ENCODE data around the gene EXOSC2.
A peak's percentile ranks its signal among the peaks of the same experiment; 100 is the strongest.
"Not testable (repeated sequence)": the region's sequence is repeated elsewhere in the genome, so short reads cannot be mapped to it uniquely, and the experiment has no call there.

Gene EXOSC2

DNA sequence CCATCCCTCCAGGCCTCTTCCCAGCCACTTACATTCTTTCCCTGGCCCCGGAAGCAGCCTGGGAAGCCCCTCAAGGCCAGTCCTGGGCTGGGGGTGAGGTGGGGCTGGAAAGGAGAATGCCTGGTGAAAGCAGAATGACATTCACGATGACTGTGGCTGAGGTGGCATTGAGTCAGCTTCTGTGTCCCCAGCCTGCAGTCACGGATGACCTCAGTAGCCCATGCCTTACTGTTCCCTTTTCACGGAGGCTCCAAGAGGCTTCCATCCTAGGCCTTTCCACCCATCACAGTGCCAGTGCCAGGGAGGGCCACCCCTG lies 26.5 kb upstream of the EXOSC2 start:
- no peak for DNase-seq (ENCODE audit: low read depth, low spot score)

DNA sequence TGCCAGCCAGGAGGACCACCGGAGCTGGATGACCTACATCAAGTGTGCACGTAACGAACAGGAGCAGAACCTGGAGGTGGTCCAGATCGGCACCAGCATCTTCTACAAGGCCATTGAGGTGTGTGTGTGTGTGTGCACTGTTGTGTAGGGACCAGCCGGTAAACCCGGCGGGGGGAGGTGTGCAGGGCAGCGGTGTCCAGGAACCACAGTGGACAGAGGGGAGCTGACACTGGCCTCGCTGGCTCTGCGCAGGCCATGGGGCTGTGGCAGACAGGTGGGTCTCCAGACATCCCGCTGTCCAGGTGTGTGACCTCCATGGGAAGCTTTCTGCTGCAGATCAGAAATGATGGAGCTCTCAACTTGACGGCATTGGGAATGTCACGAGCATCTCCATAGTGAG lies 25.4 kb upstream of the EXOSC2 start:
- no peak for DNase-seq (ENCODE audit: low read depth, low spot score)

DNA sequence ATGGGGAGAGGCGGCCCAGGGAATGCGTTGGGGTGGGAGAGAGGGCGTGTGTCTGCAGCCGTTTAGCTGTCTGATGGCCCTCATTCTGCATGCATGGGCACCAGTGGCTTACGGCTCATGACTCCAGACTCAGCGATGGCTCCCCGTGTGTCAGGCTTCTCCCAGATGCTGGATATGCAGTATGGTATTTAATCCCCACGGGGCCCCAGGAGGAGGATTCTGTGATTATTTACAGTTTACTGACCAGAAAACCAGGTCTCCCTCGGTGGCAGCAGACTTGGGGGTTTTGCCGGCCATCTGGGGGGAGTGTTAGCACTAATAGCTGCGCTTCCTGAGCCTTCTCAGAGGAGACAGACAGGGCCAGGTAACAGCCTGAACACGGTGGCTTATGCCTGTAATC lies 24.9 kb upstream of the EXOSC2 start:
- DNase-seq (ENCODE audit: low read depth, low spot score) = no peak

DNA sequence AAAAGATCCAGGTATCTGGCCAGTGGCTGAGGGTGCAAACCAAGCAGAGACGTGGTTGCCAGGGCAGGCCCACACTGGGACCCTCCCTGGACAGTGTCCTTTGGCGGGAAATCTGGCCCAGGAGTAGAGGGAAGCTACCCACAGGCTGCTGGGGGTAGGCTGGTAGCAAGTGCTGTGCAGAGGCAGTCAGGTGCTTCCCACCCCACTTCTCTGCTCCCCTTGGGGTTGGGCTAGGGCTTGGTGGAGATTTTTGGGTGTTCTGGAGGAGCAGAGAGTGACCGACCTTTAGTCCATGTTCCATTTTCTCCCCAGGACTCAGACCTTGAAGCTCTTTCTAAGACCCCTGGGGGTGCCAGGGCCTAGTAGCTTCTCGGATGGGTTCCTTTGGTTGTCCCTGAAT lies 23.6 kb upstream of the EXOSC2 start:
- DNase-seq (ENCODE audit: low read depth, low spot score) = no peak

DNA sequence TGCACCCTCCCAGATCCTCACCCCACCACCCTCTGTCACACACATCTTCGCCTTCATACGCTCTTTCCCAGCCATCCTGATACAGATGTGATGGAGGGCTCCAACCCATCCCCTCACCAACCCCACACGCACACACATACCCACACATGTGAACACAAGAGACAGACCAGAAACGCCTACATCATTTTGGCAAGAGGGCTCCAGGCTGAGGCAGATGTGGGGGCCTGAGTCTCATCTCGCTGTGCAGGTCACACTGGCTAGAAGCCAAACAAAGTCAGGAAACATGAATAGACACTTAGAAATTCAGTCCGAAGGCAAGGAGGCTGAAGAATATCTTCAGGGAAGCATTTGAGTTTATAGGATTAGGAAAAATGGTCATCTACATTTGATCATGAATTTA lies 22.9 kb upstream of the EXOSC2 start:
- DNase-seq (ENCODE audit: low read depth, low spot score) = no peak

DNA sequence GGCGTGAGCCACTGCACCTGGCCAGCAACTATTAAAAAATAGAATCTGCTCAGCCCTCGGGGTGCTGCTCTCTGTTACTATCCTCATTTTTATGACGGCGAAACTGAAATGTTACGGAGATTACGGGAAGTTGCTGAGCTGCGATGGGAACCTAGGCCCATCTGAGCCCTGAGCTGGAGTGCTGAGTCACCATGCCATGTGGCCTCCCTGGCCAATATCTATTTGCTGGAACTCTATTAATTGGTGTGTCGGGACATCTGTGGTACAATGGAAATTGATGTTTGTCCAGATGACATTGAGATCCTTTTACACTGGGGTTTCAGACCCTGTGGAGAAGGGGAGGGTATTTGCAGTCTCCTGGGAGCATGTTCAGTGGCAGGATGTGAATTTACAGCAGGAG lies 21.1 kb upstream of the EXOSC2 start:
- DNase-seq (ENCODE audit: low read depth, low spot score) = no peak

DNA sequence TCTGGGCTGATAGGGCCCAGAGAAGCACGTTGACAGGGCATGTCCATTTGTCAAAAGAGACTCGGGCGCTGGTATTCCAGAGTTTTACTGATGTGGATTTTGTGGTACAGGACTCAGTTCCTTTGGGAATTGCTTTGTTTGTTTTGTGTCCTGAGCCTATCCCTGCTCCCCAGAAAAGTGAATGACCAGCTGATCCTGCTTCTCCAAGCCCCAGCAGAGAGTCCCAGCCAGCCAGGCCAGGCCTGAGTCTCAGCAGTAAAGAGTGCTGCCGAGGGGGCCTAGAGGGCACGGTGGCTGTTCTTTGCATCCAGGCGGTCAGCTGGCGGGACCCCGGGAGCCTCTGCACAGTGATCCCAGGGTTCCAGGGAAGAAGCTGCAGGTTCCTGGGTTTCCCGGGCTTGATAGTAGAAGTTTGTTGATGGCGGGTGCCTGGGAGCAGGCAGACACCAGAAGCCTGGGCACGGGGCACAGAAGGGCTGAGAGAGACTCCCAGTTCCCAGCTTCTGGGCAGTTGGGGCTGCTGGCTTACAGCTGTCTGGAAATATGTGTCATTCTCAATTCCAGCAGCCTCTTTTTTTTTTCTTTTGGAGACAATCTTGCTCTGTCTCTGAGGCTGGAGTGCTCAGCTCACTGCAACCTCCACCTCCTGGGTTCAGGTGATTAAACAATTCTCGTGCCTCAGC lies 20.5 kb upstream of the EXOSC2 start:
- DNase-seq (ENCODE audit: low read depth, low spot score) = no peak

DNA sequence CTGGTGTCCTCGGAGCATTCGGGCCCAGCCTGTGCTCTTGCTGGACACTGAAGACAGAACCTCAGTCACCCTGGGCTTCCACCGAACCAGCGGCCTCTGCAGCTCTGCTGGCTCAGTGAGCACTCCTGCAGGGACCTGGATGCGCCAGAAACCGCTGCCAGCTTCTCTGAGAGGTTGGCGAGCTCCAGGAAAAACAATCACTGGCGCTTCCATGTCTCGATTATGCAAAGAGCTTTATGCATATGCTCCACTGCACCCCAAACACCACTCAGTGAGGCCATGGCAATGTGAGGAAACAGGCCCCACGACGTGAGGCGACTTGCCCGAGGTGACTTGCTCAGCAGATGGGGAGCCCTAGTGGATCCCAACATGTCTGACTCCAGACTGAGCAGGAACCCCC lies 18.2 kb upstream of the EXOSC2 start:
- no peak for DNase-seq (ENCODE audit: low read depth, low spot score)

DNA sequence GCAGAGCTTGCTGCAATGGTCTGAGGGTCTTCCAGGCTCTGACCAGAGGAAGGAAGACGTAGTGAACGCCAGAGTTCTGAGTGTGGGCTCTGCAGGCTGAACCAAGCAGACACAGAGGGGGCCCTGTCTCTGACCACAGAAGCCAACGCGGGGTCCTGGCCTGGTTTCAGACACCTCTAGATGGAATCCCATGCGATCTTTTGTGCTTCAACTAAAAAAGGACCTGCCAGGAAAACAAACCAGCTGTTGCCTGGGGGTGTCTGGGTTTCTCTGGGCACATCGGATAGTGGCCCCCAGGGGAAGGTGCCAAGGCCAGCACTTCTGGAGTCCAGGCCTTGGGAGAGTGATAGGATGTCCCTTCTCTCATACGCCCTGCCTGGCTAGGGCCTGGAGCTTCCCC lies 16.3 kb upstream of the EXOSC2 start:
- DNase-seq (ENCODE audit: low read depth, low spot score) = no peak

DNA sequence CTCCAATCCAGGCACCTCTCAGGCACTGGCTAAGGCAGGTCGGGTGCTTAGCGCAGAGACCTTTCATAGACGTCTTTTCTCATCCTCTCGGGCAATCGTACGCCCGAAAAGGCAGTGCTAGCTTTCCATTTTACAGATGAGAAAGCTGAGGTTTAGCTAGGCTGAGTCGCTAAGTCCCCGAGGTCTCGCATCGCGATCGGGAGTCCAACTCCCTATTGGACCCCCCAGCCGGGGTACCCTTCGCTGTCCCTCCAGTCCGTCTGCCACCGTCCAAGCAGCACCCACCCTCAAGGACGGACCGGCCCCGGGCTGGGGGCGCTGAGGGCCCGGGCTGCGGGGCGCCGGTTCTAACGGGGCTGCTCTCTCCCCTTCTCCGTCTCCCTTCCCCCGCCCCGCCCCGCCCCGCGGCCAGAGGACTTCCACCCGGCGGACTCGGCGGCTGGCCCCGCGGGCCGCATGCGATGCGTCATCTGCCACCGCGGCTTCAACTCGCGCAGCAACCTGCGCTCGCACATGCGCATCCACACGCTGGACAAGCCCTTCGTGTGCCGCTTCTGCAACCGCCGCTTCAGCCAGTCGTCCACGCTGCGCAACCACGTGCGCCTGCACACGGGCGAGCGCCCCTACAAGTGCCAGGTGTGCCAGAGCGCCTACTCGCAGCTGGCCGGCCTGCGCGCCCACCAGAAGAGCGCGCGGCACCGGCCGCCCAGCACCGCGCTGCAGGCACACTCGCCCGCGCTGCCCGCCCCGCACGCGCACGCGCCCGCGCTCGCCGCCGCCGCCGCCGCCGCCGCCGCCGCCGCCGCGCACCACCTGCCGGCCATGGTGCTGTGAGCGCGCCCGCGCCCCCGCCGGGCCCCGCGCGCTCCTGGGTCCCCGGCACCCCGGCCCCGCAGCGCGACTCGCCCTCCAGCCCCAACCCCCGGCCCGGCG lies 12.5 kb upstream of the EXOSC2 start:
- DNase-seq (ENCODE audit: low read depth, low spot score) = no peak

DNA sequence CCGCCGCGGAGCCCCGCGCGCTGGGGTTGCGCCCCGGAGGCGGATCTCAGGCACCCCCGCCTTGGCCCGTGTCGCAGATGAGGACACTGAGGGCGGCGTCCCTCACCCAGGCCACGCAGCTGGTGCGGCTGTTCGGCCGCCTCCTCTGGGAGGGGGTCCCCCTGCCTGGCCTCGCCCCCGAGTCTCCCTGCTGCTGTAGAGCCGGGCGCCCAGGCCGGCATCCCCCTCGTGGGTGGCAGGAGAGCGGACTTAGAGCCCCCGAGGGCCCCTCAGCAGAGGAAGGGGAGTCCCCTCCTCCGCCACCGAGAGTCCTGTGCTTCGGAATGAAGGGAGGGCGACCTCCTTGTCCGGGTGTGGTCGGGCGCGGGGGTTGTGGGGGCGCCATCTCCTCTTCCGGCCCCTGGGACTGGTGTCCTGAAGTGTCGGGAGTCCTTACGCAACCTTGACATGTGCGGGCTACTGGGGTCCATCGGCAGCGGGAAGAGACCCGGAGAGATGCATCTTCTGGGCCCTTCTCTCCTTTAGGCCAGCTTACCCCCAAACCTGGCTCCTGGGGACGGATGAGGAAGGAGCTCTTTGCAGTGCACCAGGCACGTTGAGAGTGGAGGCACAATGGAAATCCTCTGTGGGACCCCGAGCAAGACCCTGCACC lies 11.7 kb upstream of the EXOSC2 start:
- DNase-seq (ENCODE audit: low read depth, low spot score) = no peak

DNA sequence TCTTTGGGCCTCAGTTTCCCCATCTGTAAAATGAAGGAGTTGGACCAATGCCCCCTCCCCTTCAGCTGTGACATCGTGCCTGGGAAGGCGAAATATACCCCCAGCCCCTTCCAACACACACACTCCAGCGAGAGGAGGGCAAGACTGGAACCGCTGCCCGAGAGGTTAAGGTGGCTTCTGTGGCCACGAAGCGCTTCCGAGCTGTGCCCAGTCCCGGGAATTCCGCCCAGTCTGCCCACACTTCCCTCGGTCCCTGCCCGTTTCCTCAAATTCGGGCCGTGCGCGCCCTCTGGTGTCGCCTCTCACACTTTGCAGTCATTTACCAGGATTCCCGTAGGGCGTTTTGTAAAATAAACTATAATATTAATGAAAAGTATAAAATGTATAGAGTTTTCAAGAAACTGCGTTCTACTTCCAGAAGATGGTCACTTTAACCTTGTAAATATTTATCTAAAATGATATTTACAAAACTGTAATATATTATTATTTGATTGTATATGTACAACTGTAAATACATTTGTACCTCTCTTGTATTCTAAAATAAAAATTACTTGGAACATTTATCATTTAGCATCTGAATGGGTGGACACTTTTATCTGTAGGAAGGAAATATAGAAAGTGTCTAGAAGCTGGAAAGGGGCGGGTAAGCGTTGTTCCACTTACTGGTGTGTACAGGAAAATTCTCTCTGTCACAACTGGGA lies 11.0 kb upstream of the EXOSC2 start:
- DNase-seq (ENCODE audit: low read depth, low spot score) = no peak

DNA sequence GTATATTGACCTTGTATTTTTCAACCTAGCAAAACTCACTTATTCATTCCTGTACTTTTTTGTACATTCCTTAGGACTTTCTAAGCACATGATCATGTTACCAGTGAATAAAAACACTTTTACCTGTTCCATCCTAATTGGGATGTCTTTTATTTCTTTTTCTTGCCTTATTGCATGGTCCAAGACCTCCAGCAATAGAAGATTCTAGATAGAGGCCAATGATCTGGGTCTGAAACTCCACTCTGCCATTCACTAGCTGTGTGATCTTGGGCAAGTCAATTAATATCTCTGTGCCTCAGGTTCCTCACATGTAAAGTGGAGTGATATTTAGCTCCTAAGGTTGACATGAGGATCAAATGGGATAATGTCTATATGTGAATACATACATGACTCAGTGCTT lies 8.5 kb upstream of the EXOSC2 start:
- DNase-seq (ENCODE audit: low read depth, low spot score) = no peak

DNA sequence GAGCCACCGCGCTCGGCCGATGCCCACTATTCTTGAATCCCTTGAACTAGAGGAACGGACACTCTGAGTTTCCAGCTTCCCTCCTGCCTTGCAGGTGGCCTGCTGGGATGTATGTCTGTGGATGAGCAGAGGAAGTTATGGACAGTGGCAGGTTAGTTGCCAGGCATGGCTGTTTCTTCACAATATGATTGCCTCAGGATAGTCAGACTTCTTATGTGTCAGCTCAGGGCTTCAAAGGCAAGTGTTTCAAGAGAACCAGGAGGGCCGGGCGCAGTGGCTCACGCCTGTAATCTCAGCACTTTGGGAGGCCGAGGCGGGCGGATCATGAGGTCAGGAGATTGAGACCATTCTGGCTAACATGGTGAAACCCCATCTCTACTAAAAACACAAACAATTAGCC lies 7.6 kb upstream of the EXOSC2 start:
- not testable (repeated sequence) for DNase-seq (ENCODE audit: low read depth, low spot score)

DNA sequence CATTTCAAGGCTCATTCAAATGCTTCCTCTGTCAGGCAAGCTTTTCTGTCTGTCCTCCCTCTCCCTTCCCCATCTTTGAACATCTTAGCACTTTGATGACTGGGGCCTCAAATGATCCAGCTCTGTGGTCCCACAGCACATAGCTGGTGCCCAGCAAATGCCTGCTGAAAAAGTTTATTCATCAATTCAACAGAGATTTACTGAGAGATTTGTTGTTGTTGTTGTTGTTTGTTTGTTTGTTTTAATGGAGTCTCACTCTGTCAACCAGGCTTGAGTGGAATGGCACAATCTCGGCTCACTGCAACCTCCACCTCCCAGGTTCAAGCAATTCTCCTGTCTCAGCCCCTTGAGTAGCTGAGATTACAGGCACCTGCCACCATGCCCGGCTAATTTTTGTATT lies 6.0 kb upstream of the EXOSC2 start:
- no peak for DNase-seq (ENCODE audit: low read depth, low spot score)

DNA sequence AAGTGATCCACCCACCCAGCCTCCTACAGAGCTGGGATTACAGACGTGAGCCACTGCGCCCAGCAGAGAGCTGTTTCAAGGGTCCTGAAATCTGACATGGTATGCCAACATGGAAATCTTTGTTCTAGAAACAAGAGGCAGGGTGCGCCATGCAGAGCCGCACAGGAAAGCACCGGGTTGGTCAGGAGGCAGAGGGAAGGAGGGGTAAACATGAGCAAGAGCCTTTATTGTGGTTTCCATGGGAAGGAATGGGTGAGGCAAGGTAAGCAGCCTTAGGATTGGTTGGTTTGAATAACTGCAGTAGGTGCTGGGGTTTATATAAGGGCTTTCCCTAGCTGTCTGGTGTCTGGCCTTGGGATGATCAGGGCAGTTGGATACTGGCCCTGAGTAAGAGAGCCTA lies 5.5 kb upstream of the EXOSC2 start:
- no peak for DNase-seq (ENCODE audit: low read depth, low spot score)

DNA sequence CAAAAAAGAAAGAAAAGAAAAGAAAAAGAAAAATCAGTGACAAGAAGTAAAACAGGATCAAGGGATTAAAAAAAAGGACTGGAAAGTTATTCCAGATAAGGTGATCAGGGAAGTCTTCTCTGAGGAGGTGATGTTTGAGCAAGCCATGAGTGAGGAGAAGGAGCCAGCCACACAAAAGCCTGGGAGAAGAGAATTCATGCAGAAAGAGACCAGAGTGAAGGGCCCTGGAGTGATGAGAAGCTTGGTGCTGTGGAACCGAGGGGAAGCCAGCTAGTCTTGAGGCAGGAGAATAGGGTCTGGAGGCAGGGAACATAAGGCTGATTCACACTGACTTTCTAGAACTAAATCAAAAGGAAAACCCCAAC lies 4.0 kb upstream of the EXOSC2 start:
- no peak for DNase-seq (ENCODE audit: low read depth, low spot score)

DNA sequence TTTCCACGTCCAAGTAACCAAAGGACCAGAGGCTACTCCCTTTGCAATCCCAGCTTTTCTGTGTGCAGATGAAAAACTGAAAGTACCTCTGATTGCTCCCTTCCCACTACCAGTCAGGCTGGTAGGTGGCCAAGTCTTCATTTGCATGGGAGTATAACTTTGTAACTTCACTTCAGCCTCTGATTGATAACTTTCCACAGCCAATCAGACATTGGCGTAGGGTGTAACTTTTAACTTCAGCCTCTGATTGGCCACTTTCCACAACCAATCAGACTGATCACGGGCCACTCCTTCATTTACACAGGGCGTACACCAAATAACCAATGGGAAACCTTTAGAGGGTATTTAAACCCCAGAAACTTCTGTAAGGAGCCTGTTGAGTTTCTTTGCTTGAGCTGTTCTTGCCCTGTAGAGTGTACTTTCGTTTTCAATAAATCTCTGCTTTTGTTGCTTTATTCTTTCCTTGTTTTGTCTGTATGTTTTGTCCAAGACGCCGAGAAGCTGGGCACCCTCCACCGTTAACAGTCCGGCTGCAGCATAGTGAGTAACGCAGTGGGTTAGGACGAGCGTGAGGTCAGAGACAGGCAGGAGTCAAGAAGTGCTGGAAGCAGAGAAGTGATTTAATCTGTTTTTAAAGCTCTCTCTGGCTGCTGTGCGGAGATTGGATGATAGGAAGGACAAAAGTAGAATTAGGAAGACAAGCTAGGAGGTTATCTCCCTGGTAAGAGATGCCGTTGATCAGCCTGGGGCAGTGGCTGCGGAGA lies 3.5 kb upstream of the EXOSC2 start:
- DNase-seq (ENCODE audit: low read depth, low spot score) = peak; percentile 96

DNA sequence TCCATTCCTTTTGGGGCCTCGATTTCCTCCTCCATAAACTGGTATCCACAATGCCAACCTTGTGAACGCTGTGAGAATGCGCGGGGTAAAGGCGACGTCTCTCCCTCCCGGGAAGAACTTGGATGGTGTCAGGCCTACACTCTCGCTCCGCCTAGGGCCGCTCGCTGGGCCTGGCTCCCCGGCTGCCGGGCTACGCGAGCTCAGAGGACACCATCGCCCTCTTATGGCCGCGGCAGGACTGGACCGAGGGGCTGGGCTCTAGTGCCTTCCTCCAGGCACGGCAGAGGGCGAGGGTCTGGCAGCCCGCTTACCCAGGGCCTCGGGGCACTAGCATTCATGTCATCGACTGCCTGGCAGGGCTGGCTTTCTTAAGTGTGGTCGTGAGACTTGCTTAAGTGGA lies 1.3 kb upstream of the EXOSC2 start:
- DNase-seq (ENCODE audit: low read depth, low spot score) = no peak

DNA sequence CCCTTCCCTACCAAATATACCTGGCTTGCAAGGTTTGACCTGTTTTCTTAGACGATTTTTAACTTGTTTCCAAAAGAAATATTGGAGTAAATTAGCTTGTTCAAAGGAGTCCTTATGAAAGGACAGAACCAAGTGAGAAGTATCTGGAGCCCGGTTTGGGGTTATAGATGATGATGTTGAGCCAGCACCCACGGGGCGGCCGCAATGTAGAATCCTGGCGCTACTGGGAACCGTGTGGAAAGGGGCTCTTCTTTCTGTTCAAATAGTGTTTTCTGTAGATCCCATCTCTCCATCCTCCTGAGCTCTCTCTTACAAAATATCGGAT lies 517 bp upstream of the EXOSC2 start:
- no peak for DNase-seq (ENCODE audit: low read depth, low spot score)

DNA sequence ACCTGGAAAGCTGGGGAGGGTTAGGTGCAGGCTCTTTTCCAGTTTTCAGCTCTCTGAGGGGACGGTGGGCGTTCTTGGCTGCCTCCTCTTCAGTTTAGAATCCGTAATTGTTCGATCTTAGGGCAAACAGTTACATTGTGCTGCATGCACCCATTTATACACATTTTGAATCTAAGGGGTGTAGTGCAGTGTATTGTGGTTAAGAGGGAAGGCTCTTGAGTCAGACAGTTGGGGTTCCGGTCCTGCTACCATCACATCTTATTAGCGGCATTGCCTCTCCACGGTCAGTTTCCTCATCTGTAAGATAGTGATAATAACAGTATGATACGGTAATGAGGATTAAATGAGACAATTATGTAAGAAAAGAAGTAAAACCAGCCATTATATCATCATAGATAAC lies 625 bp downstream of the EXOSC2 start:
- DNase-seq (ENCODE audit: low read depth, low spot score) = no peak

DNA sequence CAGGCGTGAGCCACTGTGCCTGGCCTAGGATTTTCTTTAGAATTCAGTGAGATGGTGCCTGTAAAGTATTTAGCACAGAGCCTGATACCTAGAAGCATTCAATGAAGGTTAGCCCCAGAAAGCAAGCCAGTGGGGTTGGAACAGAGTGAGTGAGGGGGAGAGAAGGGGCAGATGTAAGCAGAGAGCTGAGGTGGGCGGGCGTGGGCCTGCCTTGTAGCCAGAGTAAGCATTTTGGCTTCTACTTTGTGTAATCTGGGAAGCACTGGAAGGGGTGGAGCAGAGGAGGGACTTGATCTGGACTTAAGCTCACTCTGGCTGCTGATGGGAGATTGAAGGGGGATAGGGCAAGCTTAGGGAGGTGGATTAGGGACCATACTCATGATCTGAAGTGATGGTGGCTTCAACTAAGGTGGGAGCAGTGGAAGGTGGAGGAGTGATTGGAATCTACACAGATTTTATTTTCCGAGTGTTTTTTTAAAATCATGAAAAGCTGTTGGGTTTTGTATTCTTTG lies 2.6 kb downstream of the EXOSC2 start:
- no peak for DNase-seq (ENCODE audit: low read depth, low spot score)
